T-helper 2 cell (primary cell): ENCODE results near the gene ACO2.

Experiments used
- DNase-seq, 5 experiments: peaks; one replicate each; pipeline versions ENCODE4 v3.0.0 to v3.0.0-alpha.2; 2012 to 2022

The ACO2 gene

GRCh38 chr22:41491374-41492100 lies 22.6 kb downstream of the ACO2 start:
- DNase-seq, result no peak

DNA sequence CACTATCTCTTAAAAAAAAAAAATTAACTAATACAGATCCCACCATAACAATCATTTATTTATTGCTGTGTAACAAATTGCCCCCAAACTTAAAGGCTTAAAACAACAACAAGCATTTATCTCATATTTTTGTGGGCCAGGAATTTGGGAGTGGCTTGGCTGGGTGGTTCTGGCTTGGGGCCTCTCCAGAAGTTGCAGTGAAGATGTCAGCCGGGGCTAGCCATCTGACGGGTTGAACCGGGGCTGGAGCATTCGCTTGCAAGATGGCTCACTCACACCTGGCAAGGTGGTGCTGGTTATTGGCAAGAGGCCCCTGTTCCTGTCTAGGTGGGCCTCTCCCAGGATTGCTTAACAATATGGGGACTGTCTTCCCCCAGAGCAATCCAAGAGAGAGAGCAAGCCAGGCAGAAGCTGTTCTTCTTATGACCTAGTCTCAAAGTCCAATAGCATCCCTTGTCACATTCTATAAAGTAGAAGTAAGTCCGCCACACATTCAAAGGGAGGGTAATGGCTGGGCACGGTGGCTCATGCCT lies 29.5 kb downstream of the ACO2 start:
- no peak for DNase-seq

GRCh38 chr22:41499624-41500280 lies 30.8 kb downstream of the ACO2 start:
- no peak for DNase-seq

- DNase-seq, result no peak
These were observed 31.4 kb downstream of the ACO2 start for GRCh38 chr22:41500303-41500702.

GRCh38 chr22:41501209-41501608 lies 32.3 kb downstream of the ACO2 start:
- DNase-seq, result peak in 1 of 5 experiments; percentile 51

GRCh38 chr22:41504397-41504796 lies 35.5 kb downstream of the ACO2 start:
- DNase-seq, result no peak

DNA sequence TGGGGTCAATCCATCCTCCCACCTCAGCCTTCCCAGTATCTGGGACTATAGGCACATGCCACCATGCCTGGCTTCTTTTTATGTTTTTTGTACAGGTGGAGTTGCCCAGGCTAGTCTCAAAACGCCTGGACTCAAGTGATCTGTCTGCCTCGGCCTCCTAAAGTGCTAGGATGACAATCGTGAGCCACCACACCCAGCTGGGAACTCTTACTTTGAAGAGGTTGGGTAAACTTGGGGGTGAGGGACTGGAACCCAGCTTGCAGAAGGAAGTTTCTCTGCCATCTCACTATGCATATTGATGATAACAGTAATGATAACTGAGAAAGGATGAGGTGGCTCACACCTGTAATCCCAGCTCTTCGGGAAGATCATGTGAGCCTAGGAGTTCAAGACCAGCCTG lies 35.9 kb downstream of the ACO2 start:
- no peak for DNase-seq

DNA sequence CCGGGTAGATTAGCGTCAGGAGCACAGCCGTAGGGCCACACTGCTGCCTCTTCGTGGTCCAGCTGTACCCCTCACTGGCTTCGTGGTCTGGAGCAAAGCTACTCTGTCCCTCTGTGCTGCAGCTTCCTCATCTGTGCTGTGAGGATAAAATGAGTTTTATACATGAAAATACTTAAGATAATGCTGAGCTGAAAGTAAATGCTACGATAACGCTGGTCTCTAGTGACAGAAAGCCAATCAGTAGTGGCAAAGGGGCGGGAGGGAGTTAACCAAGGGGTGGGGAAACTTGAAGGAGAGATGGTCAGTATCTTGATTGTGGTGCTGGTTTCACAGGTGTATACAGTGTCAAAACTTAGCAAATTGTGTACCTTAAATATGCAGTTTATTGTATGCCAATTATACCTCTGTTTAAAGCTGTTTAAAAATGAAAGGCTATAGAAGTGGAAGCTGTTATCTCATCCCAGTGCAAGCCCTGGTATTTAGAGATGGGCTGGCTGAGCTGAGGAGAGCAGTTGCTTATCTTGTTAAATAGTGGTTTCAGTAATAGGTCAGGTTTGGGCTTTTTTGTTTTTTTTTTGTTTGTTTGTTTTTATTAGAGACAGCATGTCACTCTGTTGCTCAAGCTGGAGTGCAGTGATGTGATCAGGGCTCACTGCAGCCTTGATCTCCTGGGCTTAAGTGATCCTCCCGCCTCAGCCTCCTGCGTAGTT lies 36.7 kb downstream of the ACO2 start:
- DNase-seq, result no peak

DNA sequence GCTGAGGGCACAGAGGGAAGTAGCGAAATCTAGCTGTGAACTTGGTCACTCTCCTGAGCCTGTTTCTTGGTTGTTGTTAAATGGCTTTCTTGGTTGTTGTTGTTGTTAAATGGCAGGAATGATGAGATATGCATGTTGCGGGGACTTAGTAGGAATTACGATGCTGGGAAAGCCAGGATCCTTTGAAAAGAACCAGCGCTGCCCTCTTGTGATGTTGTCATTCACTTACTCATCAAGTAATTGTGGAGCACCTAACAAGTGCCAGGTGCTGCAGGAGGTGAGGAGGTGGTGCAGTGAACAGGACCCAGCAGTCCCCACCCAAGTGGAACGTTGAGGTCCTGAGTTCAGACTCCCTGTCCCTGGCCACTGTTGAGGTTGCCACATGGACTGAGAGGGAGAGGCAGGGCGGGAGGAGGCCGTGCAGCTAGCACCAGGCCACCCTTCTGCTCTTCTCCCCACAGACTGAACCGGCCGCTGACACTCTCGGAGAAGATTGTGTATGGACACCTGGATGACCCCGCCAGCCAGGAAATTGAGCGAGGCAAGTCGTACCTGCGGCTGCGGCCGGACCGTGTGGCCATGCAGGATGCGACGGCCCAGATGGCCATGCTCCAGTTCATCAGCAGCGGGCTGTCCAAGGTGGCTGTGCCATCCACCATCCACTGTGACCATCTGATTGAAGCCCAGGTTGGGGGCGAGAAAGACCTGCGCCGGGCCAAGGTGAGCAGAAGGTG lies 38.6 kb downstream of the ACO2 start:
- DNase-seq, result no peak

- no peak for DNase-seq
These were observed 39.9 kb downstream of the ACO2 start for GRCh38 chr22:41508770-41509170.

GRCh38 chr22:41511521-41511968 lies 42.6 kb downstream of the ACO2 start:
- DNase-seq, result no peak

- DNase-seq, result no peak
These were observed 43.7 kb downstream of the ACO2 start for GRCh38 chr22:41512421-41513194.

- no peak for DNase-seq
These were observed 44.5 kb downstream of the ACO2 start for GRCh38 chr22:41513391-41513790.

- no peak for DNase-seq
These were observed 47.5 kb downstream of the ACO2 start for GRCh38 chr22:41516462-41516861.

- no peak for DNase-seq
These were observed 48.5 kb downstream of the ACO2 start for GRCh38 chr22:41517172-41518047.

GRCh38 chr22:41518048-41518347 lies 49.1 kb downstream of the ACO2 start:
- DNase-seq, result no peak

DNA sequence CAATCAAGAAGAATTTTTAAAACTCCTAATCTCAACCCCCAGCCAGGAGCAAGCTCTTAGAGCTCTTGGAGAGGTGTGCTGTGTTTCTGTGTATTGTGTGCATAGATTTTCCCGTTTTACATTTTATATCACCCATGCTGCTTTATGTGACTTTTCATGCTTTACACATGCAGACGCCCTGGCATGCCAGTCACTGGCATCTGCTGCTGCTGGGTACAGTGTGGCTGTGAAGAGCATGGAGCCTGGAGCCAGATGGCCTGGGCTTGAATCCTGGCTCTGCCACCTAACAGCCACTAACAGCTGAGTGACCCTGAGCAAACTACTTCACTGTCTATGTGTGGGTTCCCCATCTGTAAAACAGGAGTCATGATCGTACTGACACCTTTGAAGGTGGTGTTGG lies 52.2 kb downstream of the ACO2 start:
- no peak for DNase-seq

DNA sequence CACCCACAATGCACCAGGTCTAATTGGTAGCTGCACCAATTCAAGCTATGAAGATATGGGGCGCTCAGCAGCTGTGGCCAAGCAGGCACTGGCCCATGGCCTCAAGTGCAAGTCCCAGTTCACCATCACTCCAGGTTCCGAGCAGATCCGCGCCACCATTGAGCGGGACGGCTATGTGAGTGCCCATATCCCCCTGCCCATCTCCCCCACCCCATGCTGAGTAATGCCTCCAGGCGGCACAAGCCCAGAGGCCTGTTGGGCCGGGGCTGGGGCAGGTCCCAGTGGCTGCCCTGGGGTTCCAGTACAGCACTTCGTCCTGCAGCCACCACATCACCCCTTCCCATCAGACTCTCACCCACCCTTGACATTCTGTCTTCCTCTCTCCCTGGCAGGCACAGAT lies 53.9 kb downstream of the ACO2 start:
- no peak for DNase-seq

GRCh38 chr22:41523464-41524221 lies 54.7 kb downstream of the ACO2 start:
- no peak for DNase-seq

DNA sequence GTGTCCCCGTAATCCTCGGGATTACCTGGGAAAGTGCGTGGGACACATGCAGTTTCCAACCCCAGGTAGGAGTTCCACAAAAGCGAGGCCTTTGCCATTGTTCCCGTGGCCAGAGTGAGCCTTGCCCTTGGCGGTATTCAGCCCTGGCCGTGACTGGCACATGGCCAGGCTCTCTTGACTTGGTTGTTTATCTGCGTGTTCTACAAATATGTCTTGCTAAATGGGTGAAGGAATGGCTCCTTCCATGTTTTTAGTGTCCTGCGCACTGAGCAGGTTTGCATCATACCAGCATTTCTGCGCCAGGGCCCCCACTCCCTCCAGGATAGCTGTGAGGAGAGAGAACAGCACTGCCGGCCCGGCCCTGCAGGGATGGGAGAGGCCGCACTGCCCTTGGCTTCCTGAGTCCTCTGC lies 55.3 kb downstream of the ACO2 start:
- no peak for DNase-seq
